K562 (cell line): ENCODE data around the gene SHFL. TPM values are rescaled to one million over a fixed set of nuclear protein-coding genes. Genes with fewer than 3 reads are reported as not detected.

Experiments used
- ATAC-seq: fragments of 200-7000 bp; cut with Tn5 transposase; 3 replicates; pipeline ENCODE4 v1.9.1; 2020; ENCODE audit warnings: moderate library complexity
- BruUV-seq: library from RNA; stranded (reverse); fragments of 400-500 nt; replicated peaks from 2 replicates; lab custom pipeline; 2021; lab: Mats Ljungman, UMichigan
- CTCF ChIA-PET: fragments of 300-600 bp; formaldehyde crosslinking; extraction: SDS; loops from one replicate; lab custom pipeline; 2021; ENCODE audit warnings: low intra/inter-chr PET ratio; lab: Yijun Ruan, JAX
- POLR2A ChIA-PET: fragments of 300-600, 350-650 bp; sonication (Branson Sonifier 250); formaldehyde crosslinking; extraction: SDS; loops from one replicate; lab custom pipeline; 2021; ENCODE audit warnings: antibody characterized with exemption, inconsistent platforms; lab: Yijun Ruan, JAX
- DNase-seq, 4 experiments: peaks; one replicate each; pipeline versions ENCODE4 v3.0.0 to v3.0.0-alpha.2; 2011 to 2018; ENCODE audit warnings: low spot score in 3 of 4, mixed read lengths in 3 of 4; ENCODE audit errors: extremely low read depth in 1 of 4
- FAIRE-seq: peaks from 2 replicates; lab custom pipeline; 2011; peaks lifted over from hg19 to GRCh38; lab: Jason Lieb, UNC
- H2AFZ ChIP-seq: 2 replicates; pipeline ENCODE4 v1.6.0; 2011; ENCODE audit warnings: low read depth, low read length, control low read depth, inconsistent platforms
- H3K27ac ChIP-seq: fragments of 200-600 bp; 3 replicates; pipeline ENCODE4 v1.8.0; 2011; ENCODE audit warnings: low read depth, mild to moderate bottlenecking, control low read depth, inconsistent platforms, low read length, moderate library complexity, mixed read lengths; ENCODE audit errors: extremely low read depth
- H3K27me3 ChIP-seq, 2 experiments: fragments of 300-600 bp in 1 of 2; 2 replicates in 1 of 2; 3 replicates in 1 of 2; pipeline versions ENCODE4 v1.6.0 to v1.8.0; 2011; ENCODE audit warnings: inconsistent platforms in 2 of 2, low read length in 2 of 2, mild to moderate bottlenecking in 1 of 2, mixed read lengths in 1 of 2, moderate library complexity in 1 of 2; ENCODE audit not compliant: control insufficient read depth in 2 of 2, insufficient read depth in 2 of 2
- H3K36me3 ChIP-seq: fragments of 300-600 bp; 3 replicates; pipeline ENCODE4 v1.8.0; 2011; ENCODE audit warnings: mild to moderate bottlenecking, low read length, inconsistent platforms; ENCODE audit not compliant: control insufficient read depth, insufficient read depth
- H3K4me1 ChIP-seq, 2 experiments: fragments of 200-600 bp in 1 of 2; replicated peaks in 1 of 2; 2 replicates in 1 of 2; 3 replicates in 1 of 2; pipeline versions ENCODE4 v1.5.1 to v1.8.0; 2011; ENCODE audit warnings: inconsistent platforms in 2 of 2, low read length in 2 of 2, mild to moderate bottlenecking in 1 of 2, mixed read lengths in 1 of 2, moderate library complexity in 1 of 2; ENCODE audit not compliant: control insufficient read depth in 2 of 2, insufficient read depth in 2 of 2
- H3K4me2 ChIP-seq: 2 replicates; pipeline ENCODE4 v1.6.1; 2011; ENCODE audit warnings: low read length, control low read depth, inconsistent platforms, mixed read lengths; ENCODE audit not compliant: insufficient read depth
- H3K4me3 ChIP-seq: fragments of 200-600 bp; sonication (generic), shearing (Covaris generic); 2 replicates; pipeline ENCODE4 v1.5.1; 2016; ENCODE audit warnings: control low read depth, inconsistent platforms
- H3K79me2 ChIP-seq: fragments of 200-600 bp; 3 replicates; pipeline ENCODE4 v1.8.0; 2011; ENCODE audit warnings: low read length, inconsistent platforms; ENCODE audit not compliant: control insufficient read depth, insufficient read depth
- H3K9ac ChIP-seq, 2 experiments: 2 replicates each; pipeline versions ENCODE4 v1.6.0 to v1.6.1; 2011; ENCODE audit warnings: low read depth in 2 of 2, low read length in 2 of 2, control low read depth in 1 of 2, inconsistent platforms in 1 of 2, mild to moderate bottlenecking in 1 of 2, mixed read lengths in 1 of 2; ENCODE audit not compliant: insufficient read depth in 1 of 2
- H3K9me1 ChIP-seq: one replicate; pipeline ENCODE4 v1.6.0; 2011; ENCODE audit warnings: inconsistent platforms, mild to moderate bottlenecking, low read length, moderate library complexity; ENCODE audit not compliant: control insufficient read depth, insufficient read depth
- H3K9me3 ChIP-seq: replicated peaks from 2 replicates; pipeline ENCODE4 v1.5.1; 2011; ENCODE audit warnings: low read depth, low read length, inconsistent platforms; ENCODE audit not compliant: control insufficient read depth, insufficient read depth
- H4K20me1 ChIP-seq: replicated peaks from 2 replicates; pipeline ENCODE4 v1.6.1; 2011; ENCODE audit warnings: low read length, inconsistent platforms, mixed read lengths; ENCODE audit not compliant: control insufficient read depth, insufficient read depth
- ARNT ChIP-seq, 2 experiments: fragments of 450-650 bp; IDR thresholded peaks; 2 replicates each; pipeline ENCODE4 v1.6.1; 2016; ENCODE audit warnings: mild to moderate bottlenecking in 1 of 2
- ETV1 ChIP-seq: fragments of 450-650 bp; conservative IDR thresholded peaks from 2 replicates; pipeline ENCODE4 v1.6.1; 2016; ENCODE audit warnings: missing genetic modification characterization, control low read depth, low read depth, missing compliant biosample characterization
- GABPB1 ChIP-seq: sonication (generic); formaldehyde crosslinking; IDR thresholded peaks from 2 replicates; pipeline ENCODE4 v1.8.0; 2022; ENCODE audit warnings: mild to moderate bottlenecking, missing genetic modification reagents
- HDAC1 ChIP-seq, 2 experiments: fragments of 450-650 bp; IDR thresholded peaks; 2 replicates each; pipeline ENCODE4 v1.6.1; 2016 to 2017; ENCODE audit warnings: inconsistent platforms in 1 of 2, mild to moderate bottlenecking in 1 of 2, moderate library complexity in 1 of 2
- MAFK ChIP-seq: IDR thresholded peaks from 2 replicates; pipeline ENCODE4 v1.6.1; 2011; ENCODE audit warnings: low read length, improper control_type of control experiment
- PML ChIP-seq: IDR thresholded peaks from 2 replicates; pipeline ENCODE4 v1.6.1; 2012; ENCODE audit warnings: low read length, inconsistent platforms
- POLR2AphosphoS5 ChIP-seq: IDR thresholded peaks from 2 replicates; pipeline ENCODE4 v1.6.1; 2011; ENCODE audit warnings: mild to moderate bottlenecking, low read depth, low read length, moderate library complexity; ENCODE audit not compliant: control insufficient read depth, insufficient read depth
- SNAPC5 ChIP-seq: fragments of 250-450 bp; sonication (Bioruptor Pico); IDR thresholded peaks from 2 replicates; pipeline ENCODE4 v1.8.0; 2021; ENCODE audit warnings: moderate library complexity, mild to moderate bottlenecking, inconsistent platforms
- STAG1 ChIP-seq: sonication (generic); formaldehyde crosslinking; IDR thresholded peaks from 2 replicates; pipeline ENCODE4 v1.5.0; 2020; ENCODE audit warnings: missing genetic modification reagents, borderline replicate concordance
- TCF15 ChIP-seq: fragments of 250-450 bp; sonication (Bioruptor Pico); IDR thresholded peaks from 2 replicates; pipeline ENCODE4 v1.8.0; 2022; ENCODE audit warnings: moderate library complexity, mild to moderate bottlenecking, inconsistent platforms
- ZBTB33 ChIP-seq: sonication (generic); formaldehyde crosslinking; IDR thresholded peaks from 2 replicates; pipeline ENCODE4 v1.8.1; 2023; ENCODE audit warnings: mild to moderate bottlenecking, missing genetic modification reagents
- ZKSCAN1 ChIP-seq: fragments of 150-350 bp; IDR thresholded peaks from 2 replicates; pipeline ENCODE4 v1.6.1; 2016; ENCODE audit warnings: low read depth, low read length
- ZNF174 ChIP-seq: fragments of 250-450 bp; sonication (Bioruptor Pico); IDR thresholded peaks from 2 replicates; pipeline ENCODE4 v1.4.0; 2020; ENCODE audit warnings: mild to moderate bottlenecking
- ZNF277 ChIP-seq: fragments of 250-450 bp; sonication (Bioruptor Pico); IDR thresholded peaks from 2 replicates; pipeline ENCODE4 v1.8.0; 2022; ENCODE audit warnings: inconsistent platforms, mild to moderate bottlenecking, moderate library complexity, borderline replicate concordance
- ZNF384 ChIP-seq: IDR thresholded peaks from 2 replicates; pipeline ENCODE4 v1.6.1; 2012; ENCODE audit warnings: low read depth, low read length, improper control_type of control experiment
- ZNF395 ChIP-seq: fragments of 200-800 bp; sonication (Bioruptor generic); IDR thresholded peaks from 2 replicates; pipeline ENCODE4 v1.6.1; 2017; ENCODE audit warnings: missing genetic modification characterization, missing compliant biosample characterization
- ZNF584 ChIP-seq: fragments of 200-800 bp; sonication (Bioruptor generic); IDR thresholded peaks from 2 replicates; pipeline ENCODE4 v1.6.1; 2016; ENCODE audit warnings: low read depth, mild to moderate bottlenecking, missing genetic modification characterization, missing compliant biosample characterization
- WGBS: fragments of 100-300 bp; shearing (Covaris generic); methylation state at CpG from one replicate; pipeline ENCODE4 v1.1.6; 2016; ENCODE audit warnings: low coverage, mixed read lengths; ENCODE audit not compliant: insufficient coverage; ENCODE audit errors: missing lambda C conversion rate; 5-methylcytosine and 5-hydroxymethylcytosine counted together
- in situ Hi-C: fragments of 300-500 bp; cut with MboI; formaldehyde crosslinking; loops from 4 replicates; pipeline ENCODE4 v1.15.0; 2018; ENCODE audit warnings: inconsistent platforms, mixed read lengths
- intact Hi-C: fragments of 100-400 bp; cut with micrococcal nuclease; formaldehyde crosslinking; loops from 2 replicates; pipeline ENCODE4 v1.14.2; 2022
- polyA plus RNA-seq, 8 experiments: library from polyadenylated mRNA; depleted of rRNA in 4 of 8; stranded (reverse) in 5 of 8; unstranded in 3 of 8; fragments of >200 nt; fragmentation: Nextera tagmentation in 2 of 8; fragmentation: Illumina TruSeq in 1 of 8; extraction: Ambion mirVana in 2 of 8; extraction: Trizol in 1 of 8; gene quantifications; 2 replicates each; pipeline versions ENCODE4 v1.2.1 to v1.2.3, GENCODE V29; 2011 to 2014; ENCODE audit warnings: inconsistent platforms in 1 of 8, missing spikeins in 1 of 8
- total RNA-seq, 7 experiments: library from RNA; depleted of rRNA in 6 of 7; stranded (reverse); fragments of >200 nt in 6 of 7; fragmentation: Illumina TruSeq in 2 of 7; extraction: Trizol in 2 of 7; gene quantifications; 2 replicates each; pipeline versions ENCODE4 v1.2.1 to v1.2.3, GENCODE V29; 2011 to 2021; ENCODE audit warnings: low replicate concordance in 1 of 7

SHFL gene
- total and polyA plus RNA-seq, 9 of the 15 experiments (the other 6 are each of a cell fraction or from before 2014, with no cell fraction given), result 1.5 to 25.7 (median 13.0) TPM

- H3K9me3 ChIP-seq, result no peaks in the 10 kb centered on the region
- H3K4me2 ChIP-seq, result no peak overlapping the region
- H3K36me3 ChIP-seq, result peaks cover 73% of the 10 kb centered on the region; the same call in 2 of the 3 replicates
- H3K9ac ChIP-seq, result no peak overlapping the region; a peak in 1 of 4 replicates
- ATAC-seq, result peak; percentile 3; the same call in 2 of the 3 replicates
- DNase-seq, result peak in 2 of 4 experiments; percentile 20 to 30
- POLR2A ChIA-PET, result interaction anchor here (0.6 to 2.7 kb wide), 8 partner anchors 9 to 303 kb away, joined by 3 to 7 read pairs (median 3); no protein-coding TSS in a partner anchor
- intact Hi-C loops, result loop anchor here (1.0 to 5.0 kb wide), 2 partner anchors 39 to 181 kb away; no protein-coding TSS in a partner anchor
- H3K27ac ChIP-seq, result no peak overlapping the region
- peaks cover 0 to 84% of the 10 kb centered on the region in 2 experiments; a peak in 3 of 5 replicates for H3K4me1 ChIP-seq
- H3K79me2 ChIP-seq, result peaks cover 11% of the 10 kb centered on the region
- no peak for FAIRE-seq
- CTCF ChIA-PET, result interaction anchor here (1.1 kb wide), 1 partner anchor 179 kb away, joined by 3 read pairs; no protein-coding TSS in a partner anchor
- H4K20me1 ChIP-seq, result no peaks in the 10 kb centered on the region; the same call in 1 of the 2 replicates
- H3K9me1 ChIP-seq, result no peaks in the 10 kb centered on the region
- no peaks in the 10 kb centered on the region for H3K27me3 ChIP-seq
- in situ Hi-C loops, result no loop called here
- H3K4me3 ChIP-seq, result no peak overlapping the region
- WGBS, result 87% methylated on average over 17 of the region's 19 CpGs
- no peak overlapping the region for H2AFZ ChIP-seq
- no TSS peak for BruUV-seq
- TF ChIP-seq ZNF584, result no peak
- TF ChIP-seq ZBTB33 (CRISPR knock-in tag), result peak; percentile 99
- no peak for TF ChIP-seq ARNT (IDR thresholded peaks at IDR 0.05)
- TF ChIP-seq PML, result peak; percentile 6; the same call in 1 of the 2 replicates
- TF ChIP-seq MAFK, result no peak
- no peak for TF ChIP-seq ZNF384
- 0 out of 2 replicates have a peak, but pooled peaks have one; percentile 9 for TF ChIP-seq POLR2AphosphoS5
- no peak for TF ChIP-seq STAG1 (CRISPR knock-in tag)
- TF ChIP-seq ZNF277 (CRISPR knock-in tag), result no peak
- peak; percentile 45; the same call in 1 of the 2 replicates for TF ChIP-seq ZNF395 (CRISPR knock-in tag)
- 0 out of 2 replicates have a peak, but pooled peaks have one; percentile 17 for TF ChIP-seq GABPB1 (CRISPR knock-in tag)
- no peak for TF ChIP-seq HDAC1 (IDR thresholded peaks at IDR 0.05)
- no peak for TF ChIP-seq TCF15
- TF ChIP-seq ZKSCAN1, result no peak
- TF ChIP-seq SNAPC5 (CRISPR knock-in tag), result no peak
- no peak for TF ChIP-seq ETV1 (tag)
- no peak for TF ChIP-seq ZNF174 (CRISPR knock-in tag)
These were observed 27.5 kb downstream of the SHFL start for GRCh38 chr19:10113592-10113963.
